ENCODE measurements around the gene RYR1. TPM values are rescaled to one million over a fixed set of nuclear protein-coding genes. Genes with fewer than 3 reads are reported as not detected.

RYR1 gene
- total RNA-seq, 6 experiments from 2014 or later = 0.12 to 1.1 (median 0.49) TPM

DNA sequence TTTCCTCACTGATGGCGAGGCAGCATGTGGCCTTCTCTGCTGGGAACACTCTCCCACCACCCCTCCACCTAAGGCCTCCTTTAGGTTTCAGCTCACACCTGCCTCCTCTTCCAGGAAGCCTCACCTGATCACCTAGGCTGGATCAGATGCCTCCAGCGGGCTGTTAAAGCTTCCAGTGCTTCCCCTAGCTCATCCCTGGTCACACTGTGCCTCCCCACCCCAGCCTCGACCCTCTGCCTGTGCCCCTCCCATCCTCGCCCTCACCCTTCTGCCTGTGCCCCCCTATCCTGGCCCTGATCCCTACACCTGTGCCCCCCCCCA, 150.5 kb downstream of the RYR1 start:
- WGBS (ENCODE audit: insufficient coverage, low coverage, low lambda C conversion rate, missing lambda C conversion rate) = 53% methylated on average over 4 of the region's 4 CpGs
- ATAC-seq (no peak), DNase-seq (no peak)
- Histone ChIP-seq H3K27ac (no peak overlapping the region), H3K27me3 (no peaks in the 10 kb centered on the region), H3K4me1 (no peaks in the 10 kb centered on the region), H3K36me3 (no peaks in the 10 kb centered on the region), H3K9me3 (no peaks in the 10 kb centered on the region), H3K4me3 (no peak overlapping the region)
- intact Hi-C loops (cut with DNase I) = no loop called here
- no peak for TF ChIP-seq POLR2A (IDR thresholded peaks at IDR 0.05)
- TF ChIP-seq, protein P1, sequence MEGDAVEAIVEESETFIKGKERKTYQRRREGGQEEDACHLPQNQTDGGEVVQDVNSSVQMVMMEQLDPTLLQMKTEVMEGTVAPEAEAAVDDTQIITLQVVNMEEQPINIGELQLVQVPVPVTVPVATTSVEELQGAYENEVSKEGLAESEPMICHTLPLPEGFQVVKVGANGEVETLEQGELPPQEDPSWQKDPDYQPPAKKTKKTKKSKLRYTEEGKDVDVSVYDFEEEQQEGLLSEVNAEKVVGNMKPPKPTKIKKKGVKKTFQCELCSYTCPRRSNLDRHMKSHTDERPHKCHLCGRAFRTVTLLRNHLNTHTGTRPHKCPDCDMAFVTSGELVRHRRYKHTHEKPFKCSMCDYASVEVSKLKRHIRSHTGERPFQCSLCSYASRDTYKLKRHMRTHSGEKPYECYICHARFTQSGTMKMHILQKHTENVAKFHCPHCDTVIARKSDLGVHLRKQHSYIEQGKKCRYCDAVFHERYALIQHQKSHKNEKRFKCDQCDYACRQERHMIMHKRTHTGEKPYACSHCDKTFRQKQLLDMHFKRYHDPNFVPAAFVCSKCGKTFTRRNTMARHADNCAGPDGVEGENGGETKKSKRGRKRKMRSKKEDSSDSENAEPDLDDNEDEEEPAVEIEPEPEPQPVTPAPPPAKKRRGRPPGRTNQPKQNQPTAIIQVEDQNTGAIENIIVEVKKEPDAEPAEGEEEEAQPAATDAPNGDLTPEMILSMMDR (IDR thresholded peaks at IDR 0.05) = no peak

DNA sequence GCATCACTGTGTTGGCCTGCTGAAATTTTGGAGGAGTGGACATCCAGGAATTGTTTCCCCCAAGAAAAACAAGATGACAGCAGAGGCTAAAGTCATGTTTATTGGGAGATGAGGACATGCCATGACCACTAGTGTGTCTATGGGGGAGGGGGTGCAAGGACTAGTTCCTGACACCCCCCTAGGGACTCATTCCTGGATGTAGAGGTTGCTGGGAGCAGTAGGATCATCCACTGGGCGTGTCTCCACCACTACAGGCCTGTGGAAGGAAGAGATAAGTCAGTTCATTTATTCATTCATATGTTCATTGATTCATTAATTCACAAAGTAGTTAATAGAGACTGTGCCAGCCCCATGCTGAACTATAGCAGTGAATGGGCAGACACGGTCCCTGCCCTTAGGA, 154.1 kb downstream of the RYR1 start:
- intact Hi-C loops (cut with DNase I) = no loop called here
- Histone ChIP-seq H3K4me1 (no peaks in the 10 kb centered on the region), H3K27ac (no peak overlapping the region), H3K9me3 (no peaks in the 10 kb centered on the region), H3K27me3 (no peaks in the 10 kb centered on the region), H3K36me3 (no peaks in the 10 kb centered on the region), H3K4me3 (no peak overlapping the region)
- no peak for ATAC-seq
- TF ChIP-seq, protein P1 (IDR thresholded peaks at IDR 0.05) = no peak
- no peak for TF ChIP-seq POLR2A (IDR thresholded peaks at IDR 0.05)
- 66% methylated on average over 2 of the region's 2 CpGs for WGBS (ENCODE audit: insufficient coverage, low coverage, low lambda C conversion rate, missing lambda C conversion rate)
- DNase-seq = no peak

DNA sequence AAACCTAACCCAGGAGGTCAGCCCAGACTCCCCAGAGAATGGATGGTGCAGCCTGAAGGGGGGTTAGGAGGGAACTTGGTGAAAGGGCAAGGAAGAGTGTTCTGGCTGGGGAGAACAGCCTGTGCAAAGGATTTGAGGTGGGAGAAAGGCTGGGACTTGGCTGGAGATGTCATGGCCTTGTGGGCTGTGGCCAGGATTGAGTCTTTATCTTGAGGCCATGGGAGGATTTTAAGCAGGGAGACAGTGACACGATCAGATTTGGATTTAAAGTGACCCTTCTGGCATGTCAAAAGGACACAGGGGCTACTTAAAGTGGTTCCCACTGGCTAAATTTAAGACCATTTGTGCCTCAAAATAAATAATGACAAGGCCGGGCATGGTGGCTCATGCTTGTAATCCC, 154.6 kb downstream of the RYR1 start:
- DNase-seq = no peak
- no peaks in the 10 kb centered on the region for H3K36me3 ChIP-seq
- H3K4me1 ChIP-seq = no peaks in the 10 kb centered on the region
- no peaks in the 10 kb centered on the region for H3K27me3 ChIP-seq
- intact Hi-C loops (cut with DNase I) = no loop called here
- 65% methylated on average over 2 of the region's 2 CpGs for WGBS (ENCODE audit: insufficient coverage, low coverage, low lambda C conversion rate, missing lambda C conversion rate)
- TF ChIP-seq, protein P1 (IDR thresholded peaks at IDR 0.05) = no peak
- TF ChIP-seq POLR2A (IDR thresholded peaks at IDR 0.05) = no peak
- H3K4me3 ChIP-seq = no peak overlapping the region
- ATAC-seq = no peak
- H3K27ac ChIP-seq = no peak overlapping the region
- no peaks in the 10 kb centered on the region for H3K9me3 ChIP-seq

DNA sequence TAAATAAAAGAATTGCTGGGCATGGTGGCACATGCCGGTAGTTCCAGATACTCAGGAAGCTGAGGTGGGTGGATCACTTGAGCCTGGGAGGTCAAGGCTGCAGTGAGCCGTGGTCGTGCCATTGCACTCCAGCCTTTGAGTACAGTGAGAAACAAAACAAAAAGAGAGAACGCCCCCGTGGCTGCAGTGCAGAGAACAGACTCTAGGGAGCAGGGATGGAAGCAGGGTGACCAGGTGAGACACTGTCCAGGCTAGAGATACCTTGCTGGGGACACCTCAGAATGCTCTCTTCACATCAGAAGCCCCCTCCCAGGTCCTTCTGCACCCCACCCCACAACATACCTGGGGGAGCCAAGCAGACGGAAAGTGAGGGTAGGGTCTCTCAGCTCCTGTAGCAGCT, 159.4 kb downstream of the RYR1 start:
- 48% methylated on average over 3 of the region's 6 CpGs for WGBS (ENCODE audit: insufficient coverage, low coverage, low lambda C conversion rate, missing lambda C conversion rate)

More for the DNA sequence above, 159.4 kb downstream of the RYR1 start:
- no peaks in the 10 kb centered on the region for H3K9me3 ChIP-seq
- DNase-seq = no peak
- ATAC-seq = no peak
- H3K27ac ChIP-seq = no peak overlapping the region
- no peaks in the 10 kb centered on the region for H3K36me3 ChIP-seq
- intact Hi-C loops (cut with DNase I) = no loop called here
- no peak for TF ChIP-seq POLR2A (IDR thresholded peaks at IDR 0.05)
- TF ChIP-seq, protein P1 (IDR thresholded peaks at IDR 0.05) = no peak
- no peaks in the 10 kb centered on the region for H3K4me1 ChIP-seq
- H3K27me3 ChIP-seq = no peaks in the 10 kb centered on the region
- H3K4me3 ChIP-seq = no peak overlapping the region

Data from right lobe of liver (tissue), 6 donors.